IgD-negative memory B cell (primary cell): Measurements from ENCODE around the gene KCNJ10. TPM values are rescaled to one million over a fixed set of nuclear protein-coding genes. Genes with fewer than 3 reads are reported as not detected.

Source experiments
- H3K27ac Mint-ChIP-seq, 3 donors: one replicate each; pipeline ENCODE4 v1.8.0; 2020 to 2022; ENCODE audit warnings: mild to moderate bottlenecking in 3 of 3, mixed read lengths in 3 of 3, moderate library complexity in 1 of 3
- H3K27me3 Mint-ChIP-seq: one replicate; pipeline ENCODE4 v1.8.0; 2021; ENCODE audit warnings: mixed read lengths
- H3K36me3 Mint-ChIP-seq: one replicate; pipeline ENCODE4 v1.8.0; 2020; ENCODE audit warnings: mild to moderate bottlenecking, mixed read lengths
- H3K4me1 Mint-ChIP-seq, 3 donors: one replicate each; pipeline ENCODE4 v1.8.0; 2020 to 2022; ENCODE audit warnings: mixed read lengths in 3 of 3, mild to moderate bottlenecking in 1 of 3
- H3K4me3 Mint-ChIP-seq, 4 donors: one replicate each; pipeline ENCODE4 v1.8.0; 2020 to 2022; ENCODE audit warnings: mild to moderate bottlenecking in 4 of 4, mixed read lengths in 4 of 4, moderate library complexity in 3 of 4
- H3K9me3 Mint-ChIP-seq, 3 donors: one replicate each; pipeline ENCODE4 v1.8.0; 2020 to 2021; ENCODE audit warnings: mixed read lengths in 3 of 3, mild to moderate bottlenecking in 1 of 3
- polyA plus RNA-seq: library from polyadenylated mRNA; unstranded; fragments of 300-500 nt; fragmentation: Illumina TruSeq; gene quantifications from one replicate; pipeline ENCODE4 v1.2.3, GENCODE V29; 2021

KCNJ10 gene
- polyA plus RNA-seq, 1 donor from 2014 or later: not detected

- Mint-ChIP-seq H3K27ac (no peak overlapping the region), H3K9me3 (no peaks in the 10 kb centered on the region), H3K36me3 (no peaks in the 10 kb centered on the region), H3K27me3 (peaks cover 4% of the 10 kb centered on the region), H3K4me3 (no peak overlapping the region), H3K4me1 (peaks cover 1 to 14% (median 13%) of the 10 kb centered on the region in 3 donors)
Observed at GRCh38 chr1:160104486-160104885, 34.5 kb upstream of the KCNJ10 start.

- Mint-ChIP-seq H3K36me3 (no peaks in the 10 kb centered on the region), H3K27ac (peak overlapping the region in 2 of 3 donors; percentile 75 to 77), H3K4me3 (no peak overlapping the region), H3K4me1 (peaks cover 7 to 14% (median 14%) of the 10 kb centered on the region in 3 donors), H3K9me3 (no peaks in the 10 kb centered on the region), H3K27me3 (peaks cover 1% of the 10 kb centered on the region)
Observed at GRCh38 chr1:160103658-160104408, 33.9 kb upstream of the KCNJ10 start.

- Mint-ChIP-seq H3K4me3 (peak overlapping the region in 1 of 4 donors; percentile 56), H3K9me3 (no peaks in the 10 kb centered on the region), H3K36me3 (no peaks in the 10 kb centered on the region), H3K27me3 (no peaks in the 10 kb centered on the region), H3K27ac (peak overlapping the region in 1 of 3 donors; percentile 96), H3K4me1 (peaks cover 14 to 23% (median 20%) of the 10 kb centered on the region in 3 donors)
Observed at GRCh38 chr1:160101717-160102522, 32.0 kb upstream of the KCNJ10 start.

GRCh38 chr1:160101037-160101716, 31.2 kb upstream of the KCNJ10 start:
- no peaks in the 10 kb centered on the region for H3K9me3 Mint-ChIP-seq
- peak overlapping the region in 2 of 3 donors; percentile 91 to 96 for H3K27ac Mint-ChIP-seq
- no peaks in the 10 kb centered on the region for H3K36me3 Mint-ChIP-seq
- peak overlapping the region in 3 of 4 donors; percentile 41 to 65 (median 56) for H3K4me3 Mint-ChIP-seq
- H3K27me3 Mint-ChIP-seq: no peaks in the 10 kb centered on the region
- peaks cover 16 to 25% (median 24%) of the 10 kb centered on the region in 3 donors for H3K4me1 Mint-ChIP-seq

GRCh38 chr1:160099716-160100375, 29.9 kb upstream of the KCNJ10 start:
- H3K4me1 Mint-ChIP-seq: peaks cover 16 to 28% (median 28%) of the 10 kb centered on the region in 3 donors
- H3K4me3 Mint-ChIP-seq: peak overlapping the region; percentile 76 to 91 (median 86)
- no peaks in the 10 kb centered on the region for H3K36me3 Mint-ChIP-seq
- H3K27me3 Mint-ChIP-seq: no peaks in the 10 kb centered on the region
- H3K27ac Mint-ChIP-seq: peak overlapping the region; percentile 94 to 96 (median 95)
- no peaks in the 10 kb centered on the region for H3K9me3 Mint-ChIP-seq

GRCh38 chr1:160098852-160099561, 29.0 kb upstream of the KCNJ10 start:
- peaks cover 16 to 28% (median 28%) of the 10 kb centered on the region in 3 donors for H3K4me1 Mint-ChIP-seq
- H3K9me3 Mint-ChIP-seq: no peaks in the 10 kb centered on the region
- no peaks in the 10 kb centered on the region for H3K36me3 Mint-ChIP-seq
- H3K27ac Mint-ChIP-seq: peak overlapping the region; percentile 94 to 96 (median 95)
- H3K4me3 Mint-ChIP-seq: peak overlapping the region; percentile 76 to 91 (median 86)
- H3K27me3 Mint-ChIP-seq: no peaks in the 10 kb centered on the region

- H3K36me3 Mint-ChIP-seq: no peaks in the 10 kb centered on the region
- H3K9me3 Mint-ChIP-seq: no peaks in the 10 kb centered on the region
- peak within 1 kb of the TSS; percentile 94 to 96 (median 95) for H3K27ac Mint-ChIP-seq
- H3K4me3 Mint-ChIP-seq: peak within 1 kb of the TSS; percentile 86 to 95 (median 92)
- H3K27me3 Mint-ChIP-seq: no peaks in the 10 kb centered on the region
- peaks cover 16 to 28% (median 28%) of the 10 kb centered on the region in 3 donors for H3K4me1 Mint-ChIP-seq
Observed at GRCh38 chr1:160097911-160098851, 28.2 kb upstream of the KCNJ10 start, which contains the start of gene IGSF8. Gene IGSF8, minus strand, starts transcription at chr1:160098619. Its CDS starts 147 bp downstream, at chr1:160098472.

- H3K4me3 Mint-ChIP-seq: peak overlapping the region; percentile 86 to 95 (median 92)
- peak overlapping the region; percentile 88 to 94 (median 90) for H3K27ac Mint-ChIP-seq
- no peaks in the 10 kb centered on the region for H3K27me3 Mint-ChIP-seq
- H3K4me1 Mint-ChIP-seq: peaks cover 16 to 28% (median 27%) of the 10 kb centered on the region in 3 donors
- H3K36me3 Mint-ChIP-seq: no peaks in the 10 kb centered on the region
- H3K9me3 Mint-ChIP-seq: no peaks in the 10 kb centered on the region
Observed at GRCh38 chr1:160097151-160097910, 27.4 kb upstream of the KCNJ10 start.

GRCh38 chr1:160096274-160097116, 26.5 kb upstream of the KCNJ10 start:
- no peaks in the 10 kb centered on the region for H3K36me3 Mint-ChIP-seq
- H3K9me3 Mint-ChIP-seq: no peaks in the 10 kb centered on the region
- peaks cover 16 to 29% (median 26%) of the 10 kb centered on the region in 3 donors for H3K4me1 Mint-ChIP-seq
- H3K27me3 Mint-ChIP-seq: no peaks in the 10 kb centered on the region
- H3K4me3 Mint-ChIP-seq: peak overlapping the region; percentile 86 to 95 (median 92)
- peak overlapping the region in 2 of 3 donors; percentile 18 to 94 for H3K27ac Mint-ChIP-seq

- Mint-ChIP-seq H3K27me3 (no peaks in the 10 kb centered on the region), H3K4me1 (peaks cover 16 to 26% (median 22%) of the 10 kb centered on the region in 3 donors), H3K4me3 (peak overlapping the region in 3 of 4 donors; percentile 41 to 91 (median 51)), H3K36me3 (no peaks in the 10 kb centered on the region), H3K9me3 (no peaks in the 10 kb centered on the region), H3K27ac (peak overlapping the region in 1 of 3 donors; percentile 18)
Observed at GRCh38 chr1:160095382-160096105, 25.6 kb upstream of the KCNJ10 start.

GRCh38 chr1:160094806-160095205, 24.8 kb upstream of the KCNJ10 start:
- H3K4me3 Mint-ChIP-seq: peak overlapping the region in 1 of 4 donors; percentile 29
- peak overlapping the region in 1 of 3 donors; percentile 11 for H3K27ac Mint-ChIP-seq

More at GRCh38 chr1:160094806-160095205, 24.8 kb upstream of the KCNJ10 start:
- no peaks in the 10 kb centered on the region for H3K36me3 Mint-ChIP-seq
- peaks cover 16 to 26% (median 21%) of the 10 kb centered on the region in 3 donors for H3K4me1 Mint-ChIP-seq
- H3K9me3 Mint-ChIP-seq: no peaks in the 10 kb centered on the region
- H3K27me3 Mint-ChIP-seq: no peaks in the 10 kb centered on the region
